ENCODE measurements around the gene ANKRD34B.
A peak's percentile ranks its signal among the peaks of the same experiment; 100 is the strongest.
"Not testable (repeated sequence)": the region's sequence is repeated elsewhere in the genome, so short reads cannot be mapped to it uniquely, and the experiment has no call there.

The ANKRD34B gene

GRCh38 chr5:80569961-80570786 is at the start of gene ANKRD34B:
Gene ANKRD34B (minus strand): TSS chr5:80570280. CDS start chr5:80560019, 10,261 bp downstream.
- peak; percentile 22 for DNase-seq

DNA sequence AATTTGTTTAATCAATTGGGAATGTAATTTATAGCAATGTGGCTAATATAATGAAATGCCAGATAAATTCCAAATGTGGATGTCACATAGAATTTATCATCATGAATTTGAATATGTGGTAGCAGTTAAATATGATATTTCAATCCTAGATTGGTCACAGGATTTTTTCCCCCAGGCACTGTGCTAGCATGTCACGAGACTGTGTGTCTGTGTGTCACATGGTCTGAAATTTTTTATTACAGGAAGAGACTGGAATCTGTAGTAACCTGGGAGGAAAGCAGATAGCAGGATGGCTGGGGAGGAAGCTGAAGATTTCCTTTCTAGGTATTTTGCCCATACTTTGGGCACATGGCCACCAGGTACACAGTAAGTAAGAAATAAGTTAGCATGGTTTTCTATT is 49.0 kb upstream of the ANKRD34B start:
- DNase-seq, result no peak

DNA sequence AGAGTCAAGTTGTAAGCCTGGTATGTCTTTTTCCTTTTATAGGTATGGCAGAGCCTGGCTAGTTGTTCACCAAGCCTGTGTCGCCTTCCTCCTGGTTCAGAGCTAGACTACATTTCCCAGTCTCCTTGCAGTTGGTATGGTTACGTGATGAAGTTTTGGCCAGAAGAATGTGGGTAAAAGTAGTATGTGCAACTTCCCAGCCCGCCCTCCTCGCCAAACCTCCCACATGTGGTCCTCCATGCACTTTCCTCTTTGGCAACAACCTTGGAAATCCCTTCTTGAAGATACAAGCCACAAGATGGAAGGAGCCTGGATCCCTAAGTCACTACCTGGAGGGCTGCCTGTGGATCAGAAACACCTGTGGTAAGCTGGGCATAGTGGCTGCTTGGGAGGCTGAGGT is 48.4 kb upstream of the ANKRD34B start:
- DNase-seq, result no peak

GRCh38 chr5:80615266-80615914 is 45.3 kb upstream of the ANKRD34B start:
- DNase-seq, result no peak

GRCh38 chr5:80609692-80610091 is 39.6 kb upstream of the ANKRD34B start:
- no peak for DNase-seq

- no peak for DNase-seq
Observed at GRCh38 chr5:80608731-80609130, 38.7 kb upstream of the ANKRD34B start.

GRCh38 chr5:80607832-80608231 is 37.8 kb upstream of the ANKRD34B start:
- DNase-seq, result no peak

DNA sequence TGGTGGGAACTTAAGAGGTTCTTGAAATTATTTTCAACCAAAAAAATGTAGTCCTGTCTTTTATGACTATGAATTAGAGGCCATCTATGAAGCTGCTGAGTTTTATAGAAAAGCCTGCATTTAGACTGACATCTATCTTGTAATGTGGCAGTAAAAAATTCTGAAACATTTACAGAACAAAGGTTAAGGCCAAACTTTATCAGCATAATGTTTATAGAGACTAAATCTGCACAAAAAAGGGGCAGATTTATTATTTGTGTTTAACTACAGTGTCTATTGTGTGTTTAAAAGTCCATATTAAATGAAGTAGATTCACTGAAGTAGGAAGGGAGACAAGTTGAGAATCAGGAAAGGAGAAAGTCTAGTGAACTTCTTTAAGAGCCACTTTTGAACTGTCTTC is 37.3 kb upstream of the ANKRD34B start:
- DNase-seq, result no peak

- no peak for DNase-seq
Observed at GRCh38 chr5:80600943-80601693, 31.0 kb upstream of the ANKRD34B start.

GRCh38 chr5:80597500-80597899 is 27.4 kb upstream of the ANKRD34B start:
- no peak for DNase-seq

DNA sequence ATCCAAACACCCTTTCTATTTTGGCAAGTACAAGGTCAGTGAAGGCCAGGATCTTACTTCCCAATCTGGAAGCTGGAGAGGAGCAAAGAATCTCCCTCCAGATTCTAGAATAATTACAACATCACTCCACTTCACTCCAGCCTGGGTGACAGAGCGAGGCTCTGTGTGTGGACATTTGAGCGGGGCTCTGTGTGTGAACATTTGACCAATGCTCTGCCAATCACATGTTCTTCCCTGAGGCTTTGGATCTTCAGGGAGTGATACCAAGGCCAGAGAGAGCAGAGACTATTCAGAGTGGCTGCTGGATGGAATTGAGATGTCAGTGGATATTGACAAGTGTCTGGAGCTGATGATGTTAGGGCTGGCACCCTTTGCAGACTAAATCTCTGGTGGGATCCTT is 24.7 kb upstream of the ANKRD34B start:
- no peak for DNase-seq

DNA sequence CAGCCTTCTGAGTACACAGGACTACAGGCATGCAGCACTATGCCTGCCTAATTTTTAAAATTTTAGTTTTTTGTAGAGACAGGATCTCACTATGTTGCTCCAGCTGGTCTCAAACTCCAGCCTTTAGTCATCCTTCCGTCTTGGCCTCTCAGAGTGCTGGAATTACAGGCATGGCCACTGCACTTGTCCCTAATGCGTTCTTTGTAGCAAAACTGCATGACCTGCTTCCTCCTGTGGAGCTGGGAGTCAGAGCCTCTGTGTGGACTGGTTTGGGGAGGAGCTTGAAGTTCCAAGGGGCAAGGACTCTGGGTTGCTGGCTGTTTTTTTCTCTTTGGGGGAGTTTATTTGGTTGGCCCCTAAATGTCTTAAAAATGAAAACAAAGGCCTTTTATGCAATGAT is 22.7 kb upstream of the ANKRD34B start:
- DNase-seq, result no peak

DNA sequence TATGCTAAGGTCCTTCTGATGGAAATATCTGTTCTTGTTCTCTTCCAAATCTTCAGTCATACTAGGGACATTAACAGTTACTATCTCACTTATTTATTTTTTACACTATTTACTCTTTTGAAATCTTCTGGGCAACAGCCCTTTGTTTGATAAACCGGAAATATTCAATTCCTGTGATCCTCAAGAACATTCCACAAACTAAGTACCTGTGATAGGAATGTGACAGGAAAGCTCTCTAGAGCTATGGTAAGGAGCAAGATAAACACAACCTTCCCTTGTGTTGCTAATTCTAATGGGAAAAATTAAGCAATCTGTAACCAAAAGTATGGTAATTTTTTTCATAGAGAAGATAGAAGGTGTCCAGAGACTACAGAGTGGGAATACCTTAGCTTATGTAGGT is 22.0 kb upstream of the ANKRD34B start:
- no peak for DNase-seq

- DNase-seq, result no peak
Observed at GRCh38 chr5:80591352-80591751, 21.3 kb upstream of the ANKRD34B start.

DNA sequence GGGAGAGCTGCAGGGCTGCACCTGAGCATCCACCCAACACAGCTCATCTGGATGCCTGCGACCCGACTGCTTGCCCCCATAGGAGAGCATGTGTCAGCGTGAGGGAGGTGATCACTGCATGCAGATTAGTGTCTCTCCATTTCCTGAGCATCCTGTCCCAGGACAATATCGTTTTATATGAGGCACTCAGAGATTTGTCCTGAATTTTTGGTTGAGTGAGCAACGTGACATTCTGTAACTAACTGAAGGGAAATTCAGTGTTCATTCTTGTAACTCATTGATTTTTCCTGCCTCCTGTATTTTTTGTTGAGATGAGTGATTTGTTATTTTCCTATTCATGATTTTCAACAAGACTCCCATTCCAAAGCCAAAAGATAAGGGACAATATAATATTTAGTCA is 20.7 kb upstream of the ANKRD34B start:
- DNase-seq, result no peak

DNA sequence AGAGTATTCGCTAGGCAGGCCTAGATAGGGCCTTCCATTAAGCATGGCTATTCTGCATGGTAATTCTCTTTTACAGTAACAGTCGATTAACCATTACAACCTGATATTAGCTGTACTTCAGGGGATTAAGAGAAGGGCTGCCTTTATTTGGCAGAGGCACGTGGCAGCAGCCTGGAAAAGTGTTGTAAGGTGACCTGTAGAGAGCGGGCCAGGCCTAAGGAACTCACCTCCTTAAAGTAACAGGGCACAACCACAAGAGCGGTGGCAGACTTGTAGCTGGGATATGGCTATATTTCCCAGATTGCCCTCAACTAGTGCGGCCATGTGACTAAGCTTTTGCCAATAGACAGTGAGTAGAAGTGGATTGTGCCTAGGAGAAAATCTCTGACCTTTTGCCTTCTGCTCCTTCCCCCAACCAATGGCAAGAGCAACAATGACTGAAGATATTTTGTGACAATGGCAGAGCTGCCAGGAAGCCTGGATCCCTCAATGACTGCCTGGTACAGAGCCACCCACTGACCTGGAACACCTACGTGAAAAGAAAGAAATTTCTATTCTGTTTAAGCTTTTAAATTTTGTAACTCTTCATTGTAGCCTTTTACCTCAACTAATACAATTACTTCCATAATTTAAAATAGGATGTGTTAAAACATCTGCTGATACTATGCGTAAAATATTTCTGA is 18.9 kb upstream of the ANKRD34B start:
- DNase-seq, result no peak

DNA sequence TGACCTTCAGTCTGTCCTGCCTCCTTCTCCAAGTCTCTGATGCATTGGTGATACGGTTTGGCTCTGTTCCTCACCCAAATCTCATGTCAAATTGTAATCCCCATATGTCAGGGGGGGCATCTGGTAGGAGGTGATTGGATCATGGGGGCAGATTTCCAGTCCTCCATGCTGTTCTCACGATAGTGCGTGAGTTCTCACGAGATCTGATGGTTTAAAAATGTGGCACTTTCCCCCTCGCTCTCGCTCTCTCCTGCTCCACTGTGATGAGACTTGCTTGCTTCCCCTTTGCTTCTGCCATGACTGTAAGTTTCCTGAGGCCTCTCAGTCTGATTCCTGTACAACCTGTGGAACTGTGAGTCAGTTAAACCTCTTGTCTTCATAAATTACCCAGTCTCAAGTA is 14.7 kb upstream of the ANKRD34B start:
- DNase-seq, result no peak

DNA sequence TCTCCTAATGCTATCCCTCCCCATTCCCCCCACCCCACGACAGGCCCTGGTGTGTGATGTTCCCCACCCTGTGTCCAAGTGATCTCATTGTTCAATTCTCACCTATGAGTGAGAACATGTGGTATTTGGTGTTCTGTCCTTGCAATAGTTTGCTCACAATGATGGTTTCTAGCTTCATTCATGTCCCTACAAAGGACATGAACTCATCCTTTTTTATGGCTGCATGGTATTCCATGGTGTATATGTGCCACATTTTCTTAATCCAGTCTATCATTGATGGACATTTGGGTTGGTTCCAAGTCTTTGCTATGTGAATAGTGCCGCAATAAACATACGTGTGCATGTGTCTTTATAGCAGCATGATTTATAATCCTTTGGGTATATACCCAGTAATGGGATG is 10.2 kb upstream of the ANKRD34B start:
- not testable (repeated sequence) for DNase-seq

GRCh38 chr5:80579050-80579449 is 9.0 kb upstream of the ANKRD34B start:
- DNase-seq, result no peak

DNA sequence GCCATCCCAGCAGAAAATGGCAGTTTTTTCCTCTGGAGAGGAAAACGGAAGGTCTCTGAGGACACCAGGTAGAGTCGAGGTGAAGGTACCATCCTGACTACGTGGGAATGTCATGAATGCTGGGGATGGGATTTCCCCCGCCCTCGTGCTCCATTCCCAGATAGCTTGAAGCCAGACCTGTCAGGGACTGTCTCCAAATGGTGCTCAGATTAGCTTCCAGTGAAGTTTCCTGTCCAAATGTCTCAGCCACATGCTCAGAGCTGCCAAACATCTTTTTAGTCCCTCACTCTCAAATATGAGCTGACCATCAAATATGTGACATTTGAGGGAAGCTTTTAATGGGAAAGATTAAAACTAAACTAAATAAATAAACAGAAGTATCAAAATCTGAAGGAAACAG is 7.6 kb upstream of the ANKRD34B start:
- DNase-seq, result no peak

- no peak for DNase-seq
Observed at GRCh38 chr5:80576383-80576782, 6.3 kb upstream of the ANKRD34B start.

DNA sequence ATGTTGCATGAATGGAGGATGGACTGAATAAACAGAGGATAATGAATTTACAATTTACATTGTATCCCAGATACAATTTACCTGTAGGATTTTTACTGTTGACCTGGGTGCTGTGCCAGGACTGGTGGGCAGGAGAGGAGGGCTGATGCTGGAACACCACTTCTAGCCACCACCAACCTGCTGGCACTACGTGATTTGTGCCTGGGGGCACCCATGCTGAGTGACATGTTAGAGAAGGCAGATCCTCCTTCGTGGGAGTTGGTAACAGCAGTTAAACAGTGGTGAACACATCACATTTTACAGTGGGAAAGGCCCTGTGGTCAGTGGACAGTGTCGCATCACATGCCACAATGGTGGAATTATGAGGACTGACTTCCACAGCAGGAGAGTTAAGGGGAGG is 3.0 kb upstream of the ANKRD34B start:
- DNase-seq, result no peak

All from NCI-H82 (cell line).